RWPE2 (cell line): Measurements from ENCODE around the gene EPHA2.

Experiments used
- ATAC-seq: fragments of 200-7000 bp; cut with Tn5 transposase; 3 replicates; pipeline ENCODE4 v1.9.1; 2021; ENCODE audit warnings: low read depth
- DNase-seq: peaks from one replicate; pipeline ENCODE4 v3.0.0-alpha.2; 2020; ENCODE audit warnings: low spot score
- H3K27ac ChIP-seq: fragments of 450-650 bp; 2 replicates; pipeline ENCODE4 v1.5.1; 2017; ENCODE audit warnings: mild to moderate bottlenecking; ENCODE audit not compliant: poor library complexity, severe bottlenecking
- H3K27me3 ChIP-seq: fragments of 250-450 bp; sonication (Bioruptor Pico); 2 replicates; pipeline ENCODE4 v1.5.1; 2021; ENCODE audit warnings: mild to moderate bottlenecking, moderate library complexity; ENCODE audit not compliant: insufficient read depth, poor library complexity, severe bottlenecking
- H3K36me3 ChIP-seq: fragments of 250-450 bp; sonication (Bioruptor Pico); 2 replicates; pipeline ENCODE4 v1.5.1; 2020; ENCODE audit warnings: low read depth, mild to moderate bottlenecking, moderate library complexity
- H3K4me1 ChIP-seq: fragments of 250-450 bp; sonication (Bioruptor Pico); 2 replicates; pipeline ENCODE4 v1.5.1; 2021; ENCODE audit warnings: mild to moderate bottlenecking, moderate library complexity; ENCODE audit not compliant: insufficient read depth, poor library complexity, severe bottlenecking
- H3K4me3 ChIP-seq: fragments of 250-450 bp; sonication (Bioruptor Pico); 2 replicates; pipeline ENCODE4 v1.5.1; 2021; ENCODE audit warnings: mild to moderate bottlenecking, moderate library complexity; ENCODE audit not compliant: severe bottlenecking
- H3K9me3 ChIP-seq: fragments of 250-450 bp; sonication (Bioruptor Pico); 2 replicates; pipeline ENCODE4 v1.5.1; 2021; ENCODE audit warnings: mild to moderate bottlenecking, moderate library complexity; ENCODE audit not compliant: severe bottlenecking
- CTCF ChIP-seq: fragments of 450-650 bp; IDR thresholded peaks from one replicate; pipeline ENCODE4 v1.5.1; 2017; ENCODE audit warnings: mild to moderate bottlenecking, moderate library complexity; ENCODE audit not compliant: poor library complexity, severe bottlenecking

EPHA2 gene

GRCh38 chr1:16172964-16173446, 17.1 kb upstream of the EPHA2 start:
- Histone ChIP-seq H3K27me3 (no peaks in the 10 kb centered on the region), H3K36me3 (no peaks in the 10 kb centered on the region), H3K4me1 (peaks cover 51% of the 10 kb centered on the region), H3K4me3 (no peak overlapping the region), H3K27ac (peak overlapping the region; percentile 98), H3K9me3 (no peaks in the 10 kb centered on the region)
- ATAC-seq = peak; percentile 60
- DNase-seq = no peak
- TF ChIP-seq CTCF = no peak

- H3K27ac ChIP-seq = peak overlapping the region; percentile 98
- no peak for DNase-seq
Measured at GRCh38 chr1:16172218-16172830, 16.5 kb upstream of the EPHA2 start.

GRCh38 chr1:16171314-16172151, 15.7 kb upstream of the EPHA2 start:
- H3K4me3 ChIP-seq = no peak overlapping the region
- no peak for ATAC-seq
- H3K27ac ChIP-seq = peak overlapping the region; percentile 98

More at GRCh38 chr1:16172218-16172830, 16.5 kb upstream of the EPHA2 start:
- ATAC-seq = no peak
- H3K4me1 ChIP-seq = peaks cover 51% of the 10 kb centered on the region
- no peak overlapping the region for H3K4me3 ChIP-seq
- no peaks in the 10 kb centered on the region for H3K27me3 ChIP-seq
- H3K9me3 ChIP-seq = no peaks in the 10 kb centered on the region
- H3K36me3 ChIP-seq = no peaks in the 10 kb centered on the region
- no peak for TF ChIP-seq CTCF

GRCh38 chr1:16170283-16170673, 14.4 kb upstream of the EPHA2 start:
- H3K27ac ChIP-seq = no peak overlapping the region
- ATAC-seq = no peak
- H3K9me3 ChIP-seq = no peaks in the 10 kb centered on the region
- TF ChIP-seq CTCF = no peak
- H3K4me3 ChIP-seq = no peak overlapping the region
- no peaks in the 10 kb centered on the region for H3K27me3 ChIP-seq
- peaks cover 39% of the 10 kb centered on the region for H3K4me1 ChIP-seq
- no peak for DNase-seq
- H3K36me3 ChIP-seq = no peaks in the 10 kb centered on the region

More at GRCh38 chr1:16171314-16172151, 15.7 kb upstream of the EPHA2 start:
- no peaks in the 10 kb centered on the region for H3K36me3 ChIP-seq
- H3K4me1 ChIP-seq = peaks cover 48% of the 10 kb centered on the region
- no peaks in the 10 kb centered on the region for H3K9me3 ChIP-seq
- no peaks in the 10 kb centered on the region for H3K27me3 ChIP-seq
- DNase-seq = no peak
- no peak for TF ChIP-seq CTCF
